ENCODE data around the gene SLC32A1.

GRCh38 chr20:38704136-38704535 is 20.1 kb upstream of the SLC32A1 start:
- TF ChIP-seq CTCF (IDR thresholded peaks at IDR 0.05) = no peak
- TF ChIP-seq POLR2A (IDR thresholded peaks at IDR 0.05) = no peak
